K562 (cell line): ENCODE measurements around the gene BSN.

Source experiments
- CBX8 ChIP-seq: fragments of 200-600 bp; sonication (generic); IDR thresholded peaks from 2 replicates; pipeline ENCODE4 v1.6.1; 2012; ENCODE audit warnings: borderline replicate concordance, mixed run types, low read depth, mild to moderate bottlenecking, moderate library complexity, mixed read lengths, low read length, control low read depth, inconsistent platforms; ENCODE audit not compliant: poor library complexity, severe bottlenecking; ENCODE audit errors: extremely low read depth
- CTCF ChIP-seq, 3 experiments: IDR thresholded peaks in 2 of 3; conservative IDR thresholded peaks in 1 of 3; 2 replicates each; pipeline ENCODE4 v1.5.1; 2011 to 2012; ENCODE audit warnings: low read length in 3 of 3, mild to moderate bottlenecking in 3 of 3, control low read depth in 2 of 3, improper control_type of control experiment in 1 of 3, inconsistent platforms in 1 of 3, low read depth in 1 of 3, mixed read lengths in 1 of 3, moderate library complexity in 1 of 3; ENCODE audit not compliant: insufficient read depth in 2 of 3
- ZBTB7A ChIP-seq: IDR thresholded peaks from 2 replicates; pipeline ENCODE4 v1.6.1; 2011; ENCODE audit warnings: low read depth, mild to moderate bottlenecking, low read length, moderate library complexity, borderline replicate concordance; ENCODE audit not compliant: control insufficient read depth
- TF ChIP-seq, protein P1 (sequence below): fragments of 250-450 bp; sonication (Bioruptor Pico); IDR thresholded peaks from 2 replicates; pipeline ENCODE4 v1.9.0; 2021; ENCODE audit warnings: mild to moderate bottlenecking, inconsistent platforms

DNA sequence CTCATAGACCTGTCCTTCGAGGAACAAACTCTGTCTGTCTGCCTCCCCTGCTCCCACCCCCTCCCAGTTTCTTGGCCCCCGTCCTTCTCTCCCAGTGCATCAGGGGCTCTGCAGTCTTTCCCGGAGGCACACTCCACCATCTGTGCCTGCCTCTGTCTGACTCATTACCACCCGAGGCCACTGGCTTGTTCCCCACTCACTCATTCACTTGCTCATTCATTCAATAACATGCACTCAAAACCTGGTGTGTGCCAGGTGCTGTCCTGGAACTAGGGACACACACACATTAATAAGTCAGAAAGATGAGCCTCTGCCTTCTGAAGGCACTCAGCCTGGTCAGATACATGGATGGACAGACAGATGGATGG is 152.8 kb downstream of the BSN start:
- TF ChIP-seq, protein P1, sequence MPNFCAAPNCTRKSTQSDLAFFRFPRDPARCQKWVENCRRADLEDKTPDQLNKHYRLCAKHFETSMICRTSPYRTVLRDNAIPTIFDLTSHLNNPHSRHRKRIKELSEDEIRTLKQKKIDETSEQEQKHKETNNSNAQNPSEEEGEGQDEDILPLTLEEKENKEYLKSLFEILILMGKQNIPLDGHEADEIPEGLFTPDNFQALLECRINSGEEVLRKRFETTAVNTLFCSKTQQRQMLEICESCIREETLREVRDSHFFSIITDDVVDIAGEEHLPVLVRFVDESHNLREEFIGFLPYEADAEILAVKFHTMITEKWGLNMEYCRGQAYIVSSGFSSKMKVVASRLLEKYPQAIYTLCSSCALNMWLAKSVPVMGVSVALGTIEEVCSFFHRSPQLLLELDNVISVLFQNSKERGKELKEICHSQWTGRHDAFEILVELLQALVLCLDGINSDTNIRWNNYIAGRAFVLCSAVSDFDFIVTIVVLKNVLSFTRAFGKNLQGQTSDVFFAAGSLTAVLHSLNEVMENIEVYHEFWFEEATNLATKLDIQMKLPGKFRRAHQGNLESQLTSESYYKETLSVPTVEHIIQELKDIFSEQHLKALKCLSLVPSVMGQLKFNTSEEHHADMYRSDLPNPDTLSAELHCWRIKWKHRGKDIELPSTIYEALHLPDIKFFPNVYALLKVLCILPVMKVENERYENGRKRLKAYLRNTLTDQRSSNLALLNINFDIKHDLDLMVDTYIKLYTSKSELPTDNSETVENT = no peak
- no peak for TF ChIP-seq CBX8
- no peak for TF ChIP-seq ZBTB7A
- no peak for TF ChIP-seq CTCF (IDR thresholded peaks at IDR 0.05 in 2 of 3, conservative IDR thresholded peaks at IDR 0.05 in 1 of 3; ENCODE audit: insufficient read depth in 2 of 3, low read depth in 1 of 3, low read length in 3 of 3)
